Lung (tissue), 16 donors: ENCODE measurements around the gene ZNF117. TPM values are rescaled to one million over a fixed set of nuclear protein-coding genes. Genes with fewer than 3 reads are reported as not detected.
"Not testable (repeated sequence)": the region's sequence is repeated elsewhere in the genome, so short reads cannot be mapped to it uniquely, and the experiment has no call there.

ENCODE experiments used
- ATAC-seq: fragments of 200-7000 bp; cut with Tn5 transposase; one replicate; pipeline ENCODE4 v1.9.1; 2020; ENCODE audit warnings: moderate number of reproducible peaks; ENCODE audit not compliant: insufficient read depth, low FRiP score
- DNase-seq, 3 donors: peaks; one replicate each; pipeline ENCODE4 v3.0.0-alpha.2; 2013 to 2017
- H3K27ac ChIP-seq, 2 donors: one replicate each; pipeline ENCODE4 v1.5.1; 2013; ENCODE audit warnings: mild to moderate bottlenecking in 2 of 2, moderate library complexity in 2 of 2, control low read depth in 1 of 2, inconsistent platforms in 1 of 2, low read depth in 1 of 2, low read length in 1 of 2
- H3K27me3 ChIP-seq, 3 donors: one replicate each; pipeline ENCODE4 v1.5.1; 2013; ENCODE audit warnings: low read length in 2 of 3; ENCODE audit not compliant: control insufficient read depth in 3 of 3, insufficient read depth in 3 of 3
- H3K36me3 ChIP-seq, 4 donors: one replicate each; pipeline ENCODE4 v1.5.1; 2013; ENCODE audit warnings: low read length in 4 of 4, mild to moderate bottlenecking in 1 of 4, moderate library complexity in 1 of 4; ENCODE audit not compliant: control insufficient read depth in 4 of 4, insufficient read depth in 4 of 4
- H3K4me1 ChIP-seq, 5 donors: one replicate each; pipeline ENCODE4 v1.5.1; 2013; ENCODE audit warnings: low read length in 5 of 5, mild to moderate bottlenecking in 2 of 5, moderate library complexity in 1 of 5; ENCODE audit not compliant: control insufficient read depth in 5 of 5, insufficient read depth in 5 of 5
- H3K4me3 ChIP-seq: one replicate; pipeline ENCODE4 v1.5.1; 2013; ENCODE audit warnings: mild to moderate bottlenecking, control low read depth, moderate library complexity
- H3K9ac ChIP-seq, 2 donors: one replicate each; pipeline ENCODE4 v1.5.1; 2013; ENCODE audit warnings: low read length in 2 of 2, control low read depth in 1 of 2; ENCODE audit not compliant: insufficient read depth in 1 of 2
- H3K9me3 ChIP-seq, 4 donors: one replicate each; pipeline ENCODE4 v1.5.1; 2013; ENCODE audit warnings: low read length in 3 of 4, mild to moderate bottlenecking in 1 of 4, moderate library complexity in 1 of 4; ENCODE audit not compliant: control insufficient read depth in 4 of 4, insufficient read depth in 3 of 4
- CTCF ChIP-seq: IDR thresholded peaks from 2 replicates; pipeline ENCODE4 v1.5.1; 2012; ENCODE audit warnings: mild to moderate bottlenecking; ENCODE audit errors: control extremely low read depth, extremely low read depth
- WGBS, 2 donors: extraction: QIAGEN DNeasy Blood & Tissue Kit; methylation state at CpG; one replicate each; pipeline ENCODE4 v1.1.7; 2013; 5-methylcytosine and 5-hydroxymethylcytosine counted together
- long read RNA-seq, 5 donors: transcript quantifications; one replicate each; lab custom pipeline, GENCODE V29; 2026
- polyA plus RNA-seq, 2 donors: library from polyadenylated mRNA; stranded (reverse); fragments of 200-250 nt; gene quantifications; one replicate each; pipeline ENCODE4 v1.2.1, GENCODE V29; 2013
- total RNA-seq, 2 donors: library from RNA; depleted of rRNA in 1 of 2; stranded (reverse); fragments of >200 nt in 1 of 2; gene quantifications; one replicate each; pipeline ENCODE4 v1.2.1, GENCODE V29; 2014 to 2021
- donor health status: control.
- donor health status: control.
- donor health status: Bipolar disorder and iron deficiency.
- donor health status: healthy.
- donor health status: DM: yes; HTN: yes; CAD: no.

The ZNF117 gene
- total RNA-seq (100 to 1,000 TPM in 1 of 2 donors, 10 to 100 TPM in 1; 11.7 to 100 TPM), polyA plus RNA-seq (10 to 100 TPM in 1 of 2 donors, 1 to 10 TPM in 1; 4.9 to 12.2 TPM)
- long read RNA-seq, donor 1, full-length matches to known transcripts, result 12 of 20 reads
- long read RNA-seq, donor 1, partial matches to known transcripts, result 8 of 20 reads
- long read RNA-seq, donor 1, other reads (novel, unspliced or antisense), result 0 of 20 reads
- long read RNA-seq, donor 2, full-length matches to known transcripts, result 7 of 7 reads
- long read RNA-seq, donor 2, partial matches to known transcripts, result 0 of 7 reads
- long read RNA-seq, donor 2, other reads (novel, unspliced or antisense), result 0 of 7 reads
- long read RNA-seq, donor 3, full-length matches to known transcripts, result 3 of 3 reads
- long read RNA-seq, donor 3, partial matches to known transcripts, result 0 of 3 reads
- long read RNA-seq, donor 3, other reads (novel, unspliced or antisense), result 0 of 3 reads
- long read RNA-seq, donor 4, full-length matches to known transcripts, result 4 of 4 reads
- long read RNA-seq, donor 4, partial matches to known transcripts, result 0 of 4 reads
- long read RNA-seq, donor 4, other reads (novel, unspliced or antisense), result 0 of 4 reads
- long read RNA-seq, donor 5, full-length matches to known transcripts, result 13 of 13 reads
- long read RNA-seq, donor 5, partial matches to known transcripts, result 0 of 13 reads
- long read RNA-seq, donor 5, other reads (novel, unspliced or antisense), result 0 of 13 reads

DNA sequence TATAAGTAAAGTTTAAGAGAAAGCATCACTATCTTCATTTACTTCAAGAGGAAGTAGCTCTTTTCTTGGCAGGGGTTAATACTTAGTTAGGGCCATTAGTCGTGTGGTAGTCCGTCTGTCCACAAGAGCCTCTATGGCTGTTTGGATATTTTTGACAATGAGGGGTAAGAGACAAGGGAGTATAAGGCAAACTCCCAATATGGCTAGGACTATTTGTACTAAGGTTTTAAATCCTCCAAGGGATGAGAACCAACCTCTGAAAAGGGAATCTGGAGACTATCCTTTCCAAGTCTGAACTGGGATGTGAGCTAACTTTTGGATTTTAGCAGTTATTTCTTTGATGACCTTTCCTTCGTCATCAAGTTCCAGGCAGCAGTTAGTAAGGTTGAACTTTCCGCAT is at the start of gene ZNF117:
ZNF117 (minus strand) TSS at position 101 of the 400 bp plus-strand sequence.
- DNase-seq (no peak), ATAC-seq (no peak)
- H3K4me3 ChIP-seq, result no peak within 1 kb of the TSS
- whole genome bisulfite sequencing, 2 donors, result 73 to 89% methylated on average over 4 of the region's 4 CpGs
- H3K9me3 ChIP-seq, result peaks cover 5 to 27% (median 16%) of the 10 kb centered on the region in 4 donors
- no peaks in the 10 kb centered on the region for H3K4me1 ChIP-seq
- H3K36me3 ChIP-seq, result peaks cover 4 to 26% (median 9%) of the 10 kb centered on the region in 4 donors
- H3K27me3 ChIP-seq, result no peaks in the 10 kb centered on the region
- H3K9ac ChIP-seq, result no peak within 1 kb of the TSS
- no peak for TF ChIP-seq CTCF
- H3K27ac ChIP-seq, result no peak within 1 kb of the TSS

DNA sequence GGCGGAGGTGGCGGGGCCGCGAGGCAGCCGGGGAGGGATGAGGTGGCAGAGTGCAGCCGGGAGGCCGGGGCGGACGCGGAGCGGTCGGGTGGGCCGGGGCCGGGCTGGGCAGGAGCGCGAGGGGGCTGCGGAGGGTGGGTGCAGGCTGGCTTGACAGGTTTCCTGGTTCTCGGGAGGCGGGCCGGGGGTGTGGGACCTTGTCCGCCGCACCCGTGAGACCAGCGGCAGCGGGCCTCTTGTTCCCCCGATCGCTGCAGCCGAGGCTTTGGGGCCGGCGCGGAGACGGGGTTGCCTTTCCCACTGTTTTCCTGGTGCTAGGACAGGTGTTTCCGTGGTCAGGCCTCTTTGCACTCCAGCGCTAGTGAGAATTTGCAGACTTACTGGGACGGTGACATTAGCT is 47.9 kb upstream of the ZNF117 start:
- H3K9me3 ChIP-seq, H3K27me3 ChIP-seq, H3K9ac ChIP-seq, ATAC-seq, H3K4me1 ChIP-seq, H3K36me3 ChIP-seq: not testable (repeated sequence)
- Histone ChIP-seq H3K4me3 (peak overlapping the region; percentile 63), H3K27ac (peak overlapping the region; percentile 59 to 75)
- 0% methylated on average over 19 to 34 of the region's 35 CpGs for WGBS, 2 donors
- DNase-seq, result peak; percentile 35 to 50 (median 37)

DNA sequence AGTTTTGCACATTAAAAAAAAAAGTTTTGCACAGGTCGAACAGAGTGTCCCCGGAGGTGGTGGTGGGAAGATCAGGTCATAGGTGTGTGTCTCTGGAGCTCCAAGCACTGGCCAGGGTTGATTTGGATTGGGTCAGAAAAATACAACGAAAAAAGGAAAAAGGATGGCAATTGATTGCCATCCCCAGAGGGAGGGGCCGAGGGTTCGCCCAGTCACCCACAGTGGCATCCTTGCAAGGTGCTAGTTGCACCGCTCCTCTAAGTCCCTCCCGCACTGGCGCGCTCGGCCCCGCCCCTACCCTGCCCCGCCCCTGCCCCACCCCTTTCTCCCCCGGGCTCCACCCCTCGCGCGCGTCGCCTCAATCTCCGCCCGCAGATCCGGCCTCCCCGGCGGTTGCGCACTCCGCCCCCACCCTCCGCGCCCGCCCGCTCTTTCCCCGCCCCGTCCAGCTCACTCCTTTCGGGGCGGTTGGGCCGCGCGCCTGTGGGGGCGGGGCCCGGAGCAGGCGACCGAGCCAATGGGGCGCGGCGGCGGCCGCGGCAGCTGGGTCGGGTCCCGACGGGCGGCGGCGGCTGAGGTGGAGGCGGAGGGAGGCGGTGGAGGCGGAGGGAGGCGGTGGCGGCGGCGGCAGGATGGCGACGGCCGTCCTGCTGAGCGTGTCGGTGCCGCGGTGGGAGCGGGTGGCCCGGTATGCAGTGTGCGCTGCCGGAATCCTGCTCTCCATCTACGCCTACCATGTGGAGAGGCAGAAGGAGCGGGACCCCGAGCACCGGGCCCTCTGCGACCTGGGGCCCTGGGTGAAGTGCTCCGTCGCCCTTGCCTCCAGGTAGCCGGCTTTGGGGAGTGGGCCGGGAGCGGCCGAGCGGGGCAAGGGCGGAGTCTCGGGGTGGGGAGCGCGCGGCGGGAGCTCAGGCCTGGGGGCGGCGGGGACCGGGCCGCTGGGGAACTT is 47.2 kb upstream of the ZNF117 start:
- Histone ChIP-seq H3K4me1 (peaks cover 0 to 5% (median 0%) of the 10 kb centered on the region in 5 donors), H3K27me3 (no peaks in the 10 kb centered on the region), H3K9me3 (no peaks in the 10 kb centered on the region), H3K27ac (peak overlapping the region; percentile 75 to 91), H3K36me3 (no peaks in the 10 kb centered on the region), H3K9ac (no peak overlapping the region), H3K4me3 (peak overlapping the region; percentile 79)
- no peak for TF ChIP-seq CTCF
- peak; percentile 95 to 97 (median 96) for DNase-seq
- WGBS, 2 donors, result 2% methylated on average over 58 to 91 of the region's 92 CpGs
- ATAC-seq, result peak; percentile 98

GRCh38 chr7:65036526-65036925 is 45.7 kb upstream of the ZNF117 start:
- H3K36me3 ChIP-seq, H3K9ac ChIP-seq, ATAC-seq, H3K4me1 ChIP-seq, H3K4me3 ChIP-seq, H3K9me3 ChIP-seq, H3K27me3 ChIP-seq: not testable (repeated sequence)
- peak overlapping the region in 1 of 2 donors; percentile 39 for H3K27ac ChIP-seq
- WGBS, 2 donors, result 13 to 18% methylated on average over 2 of the region's 2 CpGs
- peak in 2 of 3 donors; percentile 17 to 23 for DNase-seq

GRCh38 chr7:65035469-65035868 is 44.6 kb upstream of the ZNF117 start:
- H3K36me3 ChIP-seq, H3K9ac ChIP-seq, H3K4me1 ChIP-seq, H3K4me3 ChIP-seq, DNase-seq, H3K27me3 ChIP-seq, ATAC-seq, H3K27ac ChIP-seq, H3K9me3 ChIP-seq: not testable (repeated sequence)

DNA sequence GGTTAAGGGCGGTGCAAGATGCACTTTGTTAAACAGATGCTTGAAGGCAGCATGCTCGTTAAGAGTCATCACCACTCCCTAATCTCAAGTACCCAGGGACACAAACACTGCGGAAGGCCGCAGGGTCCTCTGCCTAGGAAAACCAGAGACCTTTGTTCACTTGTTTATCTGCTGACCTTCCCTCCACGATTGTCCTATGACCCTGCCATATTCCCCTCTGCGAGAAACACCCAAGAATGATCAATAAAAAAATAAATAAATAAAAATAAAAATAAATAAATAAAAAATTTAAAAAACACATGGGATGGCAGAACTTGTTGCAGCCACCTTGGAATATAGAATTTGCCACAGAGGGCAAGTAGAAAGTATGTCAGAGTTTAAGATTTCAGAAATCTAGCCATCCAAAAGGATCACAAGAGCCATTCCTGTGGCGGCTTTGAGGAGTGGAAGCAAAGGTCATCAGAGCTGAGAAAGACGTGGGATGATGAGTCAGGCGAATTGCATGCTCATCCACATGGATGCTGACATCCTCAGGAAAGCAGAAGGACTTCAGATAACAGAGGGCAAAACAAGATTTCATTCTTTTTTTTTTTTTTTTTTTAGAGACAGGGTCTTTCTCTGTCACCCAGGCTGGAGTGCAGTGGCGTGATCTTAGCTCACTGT is 43.4 kb upstream of the ZNF117 start:
- H3K36me3 ChIP-seq, H3K4me1 ChIP-seq, H3K27me3 ChIP-seq, H3K9ac ChIP-seq, DNase-seq, H3K4me3 ChIP-seq, H3K27ac ChIP-seq, H3K9me3 ChIP-seq, ATAC-seq: not testable (repeated sequence)
- 73 to 79% methylated on average over 8 to 10 of the region's 10 CpGs for WGBS, 2 donors
